Thyroid gland (tissue), 4 donors: ENCODE results near the gene PSMB11. TPM values are rescaled to one million over a fixed set of nuclear protein-coding genes. Genes with fewer than 3 reads are reported as not detected.
A peak's percentile ranks its signal among the peaks of the same experiment; 100 is the strongest.

ENCODE experiments used
- DNase-seq, 2 donors: peaks; one replicate each; pipeline ENCODE4 v3.0.0-alpha.2; 2019
- H3K27ac ChIP-seq, 3 donors: fragments of 200-600 bp; sonication (generic); 1 replicate in 2 of 3; 2 replicates in 1 of 3; pipeline ENCODE4 v1.5.1; 2016 to 2019; ENCODE audit warnings: mild to moderate bottlenecking in 1 of 3, moderate library complexity in 1 of 3
- H3K27me3 ChIP-seq: fragments of 200-600 bp; sonication (generic); one replicate; pipeline ENCODE4 v1.5.1; 2019
- H3K36me3 ChIP-seq, 2 donors: fragments of 200-600 bp; sonication (generic); one replicate each; pipeline ENCODE4 v1.5.1; 2016 to 2019
- H3K4me1 ChIP-seq, 2 donors: fragments of 200-600 bp; sonication (generic); one replicate each; pipeline ENCODE4 v1.5.1; 2017 to 2019
- H3K4me3 ChIP-seq, 3 donors: fragments of 200-600 bp; sonication (generic); replicated peaks in 1 of 3; 1 replicate in 2 of 3; 2 replicates in 1 of 3; pipeline ENCODE4 v1.5.1; 2016; ENCODE audit warnings: mild to moderate bottlenecking in 1 of 3
- H3K9me3 ChIP-seq: fragments of 200-600 bp; sonication (generic); one replicate; pipeline ENCODE4 v1.5.1; 2017
- POLR2A ChIP-seq, 2 donors: fragments of 450-650 bp; IDR thresholded peaks; one replicate each; pipeline ENCODE4 v1.6.1; 2017; ENCODE audit warnings: antibody characterized with exemption in 2 of 2, mild to moderate bottlenecking in 2 of 2, moderate library complexity in 1 of 2
- WGBS, 2 donors: methylation state at CpG; one replicate each; pipeline ENCODE4 v1.1.5; 2017; 5-methylcytosine and 5-hydroxymethylcytosine counted together
- intact Hi-C: fragments of 100-400 bp; cut with DNase I; formaldehyde crosslinking; loops from one replicate; pipeline ENCODE4 v1.15.1; 2023
- total RNA-seq, 4 donors: library from RNA; depleted of rRNA; stranded (reverse); fragments of >200 nt; gene quantifications; one replicate each; pipeline ENCODE4 v1.2.3, GENCODE V29; 2016
- TF ChIP-seq, protein P1 (sequence below), 6 experiments: fragments of 200-600 bp in 3 of 6; fragments of 450-650 bp in 3 of 6; sonication (generic) in 3 of 6; IDR thresholded peaks; one replicate each; pipeline ENCODE4 v1.5.1; 2016 to 2019; ENCODE audit warnings: antibody characterized with exemption in 6 of 6, mild to moderate bottlenecking in 2 of 6, inconsistent platforms in 1 of 6, moderate library complexity in 1 of 6

The PSMB11 gene
- total RNA-seq, 4 donors from 2014 or later = not detected

DNA sequence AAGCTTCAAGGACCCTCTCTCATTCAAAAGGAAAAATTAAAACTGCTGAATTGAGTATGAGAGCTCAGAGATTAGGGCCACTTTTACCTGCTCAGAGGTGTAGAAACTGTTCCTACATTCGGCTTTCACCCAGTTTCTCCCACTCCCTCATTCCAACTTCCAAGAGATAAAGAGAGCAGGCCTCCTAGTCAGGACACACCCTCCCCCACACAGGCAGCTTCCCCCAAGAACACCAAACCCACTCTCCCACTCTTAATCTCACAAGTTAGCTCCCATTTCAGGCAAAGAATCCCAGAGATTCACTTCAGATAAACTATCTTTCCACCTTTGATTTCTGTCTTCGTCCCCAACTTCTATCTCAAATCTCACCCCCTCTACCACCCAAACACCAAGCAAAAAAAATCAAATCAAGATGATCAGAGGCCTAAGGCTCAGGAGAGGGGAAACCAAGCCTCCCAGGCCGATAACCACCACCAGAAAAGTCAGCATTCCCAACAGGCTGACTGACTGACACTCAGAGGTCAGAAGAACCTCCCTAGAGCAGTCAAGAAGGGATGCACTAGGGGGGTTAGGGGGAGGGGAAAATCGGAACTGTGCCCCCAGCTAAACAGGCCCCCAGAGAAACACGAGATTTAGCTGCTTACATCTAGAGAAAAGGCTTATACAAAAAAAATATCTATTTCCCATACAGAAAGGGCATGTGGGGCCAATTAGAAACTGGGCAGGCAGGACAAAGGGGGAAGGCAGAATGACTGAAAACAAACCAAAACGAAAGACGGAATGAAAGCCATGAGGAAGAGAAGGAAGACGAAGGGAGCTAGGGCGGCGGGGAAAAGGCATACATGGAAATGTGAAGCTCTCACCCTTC lies 28.5 kb downstream of the PSMB11 start:
- Histone ChIP-seq H3K4me1 (peaks cover 16 to 20% of the 10 kb centered on the region in 2 donors), H3K27me3 (no peaks in the 10 kb centered on the region), H3K9me3 (no peaks in the 10 kb centered on the region), H3K36me3 (peaks cover 43 to 58% of the 10 kb centered on the region in 2 donors), H3K4me3 (peak overlapping the region in 2 of 3 donors; percentile 35), H3K27ac (peak overlapping the region in 2 of 3 donors; percentile 69 to 84)
- TF ChIP-seq, protein P1, sequence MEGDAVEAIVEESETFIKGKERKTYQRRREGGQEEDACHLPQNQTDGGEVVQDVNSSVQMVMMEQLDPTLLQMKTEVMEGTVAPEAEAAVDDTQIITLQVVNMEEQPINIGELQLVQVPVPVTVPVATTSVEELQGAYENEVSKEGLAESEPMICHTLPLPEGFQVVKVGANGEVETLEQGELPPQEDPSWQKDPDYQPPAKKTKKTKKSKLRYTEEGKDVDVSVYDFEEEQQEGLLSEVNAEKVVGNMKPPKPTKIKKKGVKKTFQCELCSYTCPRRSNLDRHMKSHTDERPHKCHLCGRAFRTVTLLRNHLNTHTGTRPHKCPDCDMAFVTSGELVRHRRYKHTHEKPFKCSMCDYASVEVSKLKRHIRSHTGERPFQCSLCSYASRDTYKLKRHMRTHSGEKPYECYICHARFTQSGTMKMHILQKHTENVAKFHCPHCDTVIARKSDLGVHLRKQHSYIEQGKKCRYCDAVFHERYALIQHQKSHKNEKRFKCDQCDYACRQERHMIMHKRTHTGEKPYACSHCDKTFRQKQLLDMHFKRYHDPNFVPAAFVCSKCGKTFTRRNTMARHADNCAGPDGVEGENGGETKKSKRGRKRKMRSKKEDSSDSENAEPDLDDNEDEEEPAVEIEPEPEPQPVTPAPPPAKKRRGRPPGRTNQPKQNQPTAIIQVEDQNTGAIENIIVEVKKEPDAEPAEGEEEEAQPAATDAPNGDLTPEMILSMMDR (IDR thresholded peaks at IDR 0.05) = no peak
- TF ChIP-seq POLR2A (IDR thresholded peaks at IDR 0.05) = no peak
- no peak for DNase-seq
- intact Hi-C loops = no loop called here
- 15% methylated on average over 10 of the region's 10 CpGs for WGBS, 2 donors

DNA sequence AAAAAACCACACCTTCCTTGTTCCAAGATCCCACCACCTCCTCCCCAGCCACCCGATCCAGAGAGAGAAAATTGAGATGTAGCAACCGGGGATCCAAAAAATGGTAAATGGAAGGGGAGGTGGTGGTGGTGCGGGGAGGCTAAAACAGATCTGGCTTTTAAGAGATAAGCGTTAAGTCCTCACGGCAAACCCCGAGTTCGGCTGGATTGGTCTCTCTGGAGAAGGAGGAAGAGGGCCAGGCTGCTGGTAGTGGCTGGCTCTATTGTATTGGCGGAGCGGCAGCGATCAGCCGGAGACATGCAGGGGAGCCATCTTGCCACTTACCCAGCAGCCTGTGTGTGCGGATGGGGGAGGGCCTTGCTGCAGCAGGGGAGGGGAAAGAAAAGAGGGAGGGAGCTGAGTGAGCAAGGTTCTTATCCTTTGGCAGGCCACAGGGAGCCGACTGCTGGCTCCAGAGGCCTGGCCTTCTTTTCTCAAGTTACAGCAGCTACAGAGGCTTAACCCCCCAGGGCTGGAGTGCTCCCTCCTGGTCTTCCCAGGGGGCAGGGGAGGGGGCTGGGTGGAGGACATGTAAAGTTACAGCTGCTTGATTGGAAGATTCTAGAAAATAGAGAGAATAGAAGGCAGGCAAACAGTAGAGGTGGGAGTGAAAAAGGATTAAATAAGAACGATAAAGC lies 29.4 kb downstream of the PSMB11 start:
- intact Hi-C loops = no loop called here
- Histone ChIP-seq H3K36me3 (peaks cover 47 to 59% of the 10 kb centered on the region in 2 donors), H3K4me3 (peak overlapping the region; percentile 35 to 54 (median 35)), H3K27me3 (no peaks in the 10 kb centered on the region), H3K9me3 (no peaks in the 10 kb centered on the region), H3K4me1 (peaks cover 16 to 20% of the 10 kb centered on the region in 2 donors), H3K27ac (peak overlapping the region; percentile 66 to 84 (median 69))
- TF ChIP-seq, protein P1 (IDR thresholded peaks at IDR 0.05) = no peak
- TF ChIP-seq POLR2A (IDR thresholded peaks at IDR 0.05) = peak in 1 of 2 donors; percentile 66
- 1 to 2% methylated on average over 14 of the region's 14 CpGs for WGBS, 2 donors
- peak; percentile 89 for DNase-seq

DNA sequence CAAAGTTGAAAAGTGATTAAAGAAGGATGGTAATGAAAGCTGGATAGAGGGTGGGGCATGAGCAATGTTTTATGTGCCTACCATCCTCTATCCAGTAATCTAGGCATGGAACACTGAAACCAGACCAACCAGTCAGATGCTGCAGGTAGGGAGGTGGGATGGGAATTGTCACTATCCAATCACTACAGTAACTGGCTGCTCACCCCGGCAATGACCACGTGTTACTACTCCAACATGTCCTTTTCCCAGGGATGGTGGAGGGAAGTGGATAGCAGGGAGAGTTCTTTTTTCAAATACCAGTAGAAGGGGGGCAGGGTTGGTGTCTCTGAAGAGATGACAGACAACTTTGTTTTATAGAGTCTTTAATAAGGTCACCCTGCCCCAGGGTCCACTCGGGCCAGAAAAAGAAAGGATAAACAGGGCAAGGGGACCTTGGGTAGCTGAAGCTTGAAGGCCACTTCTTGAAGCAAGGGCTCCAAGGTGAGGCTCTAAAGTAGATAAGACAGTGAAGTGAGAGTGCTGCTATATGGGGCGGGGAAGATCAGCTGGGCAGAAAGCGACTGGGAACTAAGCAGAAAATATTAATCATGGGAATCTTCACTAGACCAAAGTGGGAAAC lies 30.0 kb downstream of the PSMB11 start:
- TF ChIP-seq, protein P1 (IDR thresholded peaks at IDR 0.05) = no peak
- TF ChIP-seq POLR2A (IDR thresholded peaks at IDR 0.05) = no peak
- DNase-seq = peak in 1 of 2 donors; percentile 28
- Histone ChIP-seq H3K9me3 (no peaks in the 10 kb centered on the region), H3K36me3 (peaks cover 50 to 59% of the 10 kb centered on the region in 2 donors), H3K27me3 (no peaks in the 10 kb centered on the region), H3K4me3 (no peak overlapping the region), H3K4me1 (peaks cover 16 to 20% of the 10 kb centered on the region in 2 donors), H3K27ac (peak overlapping the region; percentile 66 to 84 (median 69))
- intact Hi-C loops = no loop called here
- WGBS, 2 donors = 52% methylated on average over 5 of the region's 5 CpGs

DNA sequence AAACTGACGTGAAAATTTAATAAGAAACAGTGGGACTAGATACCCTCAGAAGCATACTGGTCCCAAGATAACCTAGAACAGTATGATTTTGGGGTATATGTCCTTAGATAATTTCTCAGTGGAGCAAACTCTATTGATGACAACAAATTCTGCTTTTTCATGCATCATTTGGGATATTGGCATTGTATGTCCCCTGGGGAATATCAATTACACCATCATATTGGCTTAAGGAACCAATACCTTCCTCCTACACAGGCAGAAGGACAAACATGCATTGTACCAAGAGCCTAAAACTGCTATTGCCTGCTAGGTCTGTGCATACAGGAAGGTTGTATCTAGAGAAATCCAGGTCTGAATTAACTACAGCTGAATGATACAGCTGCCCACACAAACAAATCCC lies 32.9 kb downstream of the PSMB11 start:
- Histone ChIP-seq H3K4me3 (no peak overlapping the region), H3K27me3 (no peaks in the 10 kb centered on the region), H3K9me3 (no peaks in the 10 kb centered on the region), H3K4me1 (peaks cover 16 to 23% of the 10 kb centered on the region in 2 donors), H3K27ac (no peak overlapping the region), H3K36me3 (peaks cover 64 to 73% of the 10 kb centered on the region in 2 donors)
- TF ChIP-seq, protein P1 (IDR thresholded peaks at IDR 0.05) = no peak
- no peak for TF ChIP-seq POLR2A (IDR thresholded peaks at IDR 0.05)
- no peak for DNase-seq
- intact Hi-C loops = loop anchor here (5.0 kb wide), 1 partner anchor 112 kb away; no protein-coding TSS in a partner anchor
- 88 to 92% methylated on average over 1 of the region's 1 CpG for WGBS, 2 donors
